K562 (cell line): ENCODE measurements around the gene EDRF1. TPM values are rescaled to one million over a fixed set of nuclear protein-coding genes. Genes with fewer than 3 reads are reported as not detected.

Source experiments
- ATAC-seq: fragments of 200-7000 bp; cut with Tn5 transposase; 3 replicates; pipeline ENCODE4 v1.9.1; 2020; ENCODE audit warnings: moderate library complexity
- BruUV-seq: library from RNA; stranded (reverse); fragments of 400-500 nt; replicated peaks from 2 replicates; lab custom pipeline; 2021; lab: Mats Ljungman, UMichigan
- CTCF ChIA-PET: fragments of 300-600 bp; formaldehyde crosslinking; extraction: SDS; loops from one replicate; lab custom pipeline; 2021; ENCODE audit warnings: low intra/inter-chr PET ratio; lab: Yijun Ruan, JAX
- POLR2A ChIA-PET: fragments of 300-600, 350-650 bp; sonication (Branson Sonifier 250); formaldehyde crosslinking; extraction: SDS; loops from one replicate; lab custom pipeline; 2021; ENCODE audit warnings: antibody characterized with exemption, inconsistent platforms; lab: Yijun Ruan, JAX
- DNase-seq, 4 experiments: peaks; one replicate each; pipeline versions ENCODE4 v3.0.0 to v3.0.0-alpha.2; 2011 to 2018; ENCODE audit warnings: low spot score in 3 of 4, mixed read lengths in 3 of 4; ENCODE audit errors: extremely low read depth in 1 of 4
- FAIRE-seq: peaks from 2 replicates; lab custom pipeline; 2011; peaks lifted over from hg19 to GRCh38; lab: Jason Lieb, UNC
- H2AFZ ChIP-seq: 2 replicates; pipeline ENCODE4 v1.6.0; 2011; ENCODE audit warnings: low read depth, low read length, control low read depth, inconsistent platforms
- H3K27ac ChIP-seq: fragments of 200-600 bp; 3 replicates; pipeline ENCODE4 v1.8.0; 2011; ENCODE audit warnings: low read depth, mild to moderate bottlenecking, control low read depth, inconsistent platforms, low read length, moderate library complexity, mixed read lengths; ENCODE audit errors: extremely low read depth
- H3K27me3 ChIP-seq, 2 experiments: fragments of 300-600 bp in 1 of 2; 2 replicates in 1 of 2; 3 replicates in 1 of 2; pipeline versions ENCODE4 v1.6.0 to v1.8.0; 2011; ENCODE audit warnings: inconsistent platforms in 2 of 2, low read length in 2 of 2, mild to moderate bottlenecking in 1 of 2, mixed read lengths in 1 of 2, moderate library complexity in 1 of 2; ENCODE audit not compliant: control insufficient read depth in 2 of 2, insufficient read depth in 2 of 2
- H3K36me3 ChIP-seq: fragments of 300-600 bp; 3 replicates; pipeline ENCODE4 v1.8.0; 2011; ENCODE audit warnings: mild to moderate bottlenecking, low read length, inconsistent platforms; ENCODE audit not compliant: control insufficient read depth, insufficient read depth
- H3K4me1 ChIP-seq, 2 experiments: fragments of 200-600 bp in 1 of 2; replicated peaks in 1 of 2; 2 replicates in 1 of 2; 3 replicates in 1 of 2; pipeline versions ENCODE4 v1.5.1 to v1.8.0; 2011; ENCODE audit warnings: inconsistent platforms in 2 of 2, low read length in 2 of 2, mild to moderate bottlenecking in 1 of 2, mixed read lengths in 1 of 2, moderate library complexity in 1 of 2; ENCODE audit not compliant: control insufficient read depth in 2 of 2, insufficient read depth in 2 of 2
- H3K4me2 ChIP-seq: 2 replicates; pipeline ENCODE4 v1.6.1; 2011; ENCODE audit warnings: low read length, control low read depth, inconsistent platforms, mixed read lengths; ENCODE audit not compliant: insufficient read depth
- H3K4me3 ChIP-seq: fragments of 200-600 bp; sonication (generic), shearing (Covaris generic); 2 replicates; pipeline ENCODE4 v1.5.1; 2016; ENCODE audit warnings: control low read depth, inconsistent platforms
- H3K79me2 ChIP-seq: fragments of 200-600 bp; 3 replicates; pipeline ENCODE4 v1.8.0; 2011; ENCODE audit warnings: low read length, inconsistent platforms; ENCODE audit not compliant: control insufficient read depth, insufficient read depth
- H3K9ac ChIP-seq, 2 experiments: 2 replicates each; pipeline versions ENCODE4 v1.6.0 to v1.6.1; 2011; ENCODE audit warnings: low read depth in 2 of 2, low read length in 2 of 2, control low read depth in 1 of 2, inconsistent platforms in 1 of 2, mild to moderate bottlenecking in 1 of 2, mixed read lengths in 1 of 2; ENCODE audit not compliant: insufficient read depth in 1 of 2
- H3K9me1 ChIP-seq: one replicate; pipeline ENCODE4 v1.6.0; 2011; ENCODE audit warnings: inconsistent platforms, mild to moderate bottlenecking, low read length, moderate library complexity; ENCODE audit not compliant: control insufficient read depth, insufficient read depth
- H3K9me3 ChIP-seq: replicated peaks from 2 replicates; pipeline ENCODE4 v1.5.1; 2011; ENCODE audit warnings: low read depth, low read length, inconsistent platforms; ENCODE audit not compliant: control insufficient read depth, insufficient read depth
- H4K20me1 ChIP-seq: replicated peaks from 2 replicates; pipeline ENCODE4 v1.6.1; 2011; ENCODE audit warnings: low read length, inconsistent platforms, mixed read lengths; ENCODE audit not compliant: control insufficient read depth, insufficient read depth
- ATF4 ChIP-seq: fragments of 450-650 bp; formaldehyde crosslinking; IDR thresholded peaks from 2 replicates; pipeline ENCODE4 v1.4.0; 2022; ENCODE audit warnings: mild to moderate bottlenecking, moderate library complexity
- E4F1 ChIP-seq: fragments of 250-450 bp; sonication (Bioruptor Pico); IDR thresholded peaks from 2 replicates; pipeline ENCODE4 v1.5.0; 2021; ENCODE audit warnings: mild to moderate bottlenecking, borderline replicate concordance
- RCOR1 ChIP-seq, 2 experiments: IDR thresholded peaks; 2 replicates each; pipeline ENCODE4 v1.6.1; 2012; ENCODE audit warnings: low read depth in 2 of 2, low read length in 2 of 2, borderline replicate concordance in 1 of 2, improper control_type of control experiment in 1 of 2
- RNF219 ChIP-seq: fragments of 250-450 bp; sonication (Bioruptor Pico); IDR thresholded peaks from 2 replicates; pipeline ENCODE4 v1.5.0; 2022; ENCODE audit warnings: mild to moderate bottlenecking
- RUNX1 ChIP-seq: sonication (generic); IDR thresholded peaks from 2 replicates; pipeline ENCODE4 v1.6.1; 2016; ENCODE audit warnings: antibody characterized with exemption, low read depth
- SREBF2 ChIP-seq: sonication (generic); formaldehyde crosslinking; IDR thresholded peaks from 2 replicates; pipeline ENCODE4 v1.4.0; 2020; ENCODE audit warnings: mild to moderate bottlenecking, missing genetic modification reagents
- ZBTB1 ChIP-seq: sonication (generic); formaldehyde crosslinking; IDR thresholded peaks from 2 replicates; pipeline ENCODE4 v1.8.1; 2023; ENCODE audit warnings: missing genetic modification reagents, low read depth, mild to moderate bottlenecking, borderline replicate concordance
- ZKSCAN3 ChIP-seq: fragments of 250-450 bp; sonication (Bioruptor Pico); IDR thresholded peaks from 2 replicates; pipeline ENCODE4 v1.4.0; 2020
- ZNF217 ChIP-seq: sonication (generic); formaldehyde crosslinking; IDR thresholded peaks from 2 replicates; pipeline ENCODE4 v1.8.0; 2022; ENCODE audit warnings: mild to moderate bottlenecking, missing genetic modification reagents
- ZNF740 ChIP-seq, 3 experiments: fragments of 200-800 bp in 1 of 3; sonication (Bioruptor generic) in 1 of 3; sonication (generic) in 1 of 3; formaldehyde crosslinking in 1 of 3; IDR thresholded peaks; 2 replicates each; pipeline versions ENCODE4 v1.6.1 to v1.8.0; 2016 to 2022; ENCODE audit warnings: mild to moderate bottlenecking in 2 of 3, missing compliant biosample characterization in 2 of 3, missing genetic modification characterization in 2 of 3, missing genetic modification reagents in 1 of 3
- ZNF830 ChIP-seq: fragments of 250-450 bp; sonication (Bioruptor Pico); IDR thresholded peaks from 2 replicates; pipeline ENCODE4 v1.5.0; 2021; ENCODE audit warnings: mild to moderate bottlenecking
- WGBS: fragments of 100-300 bp; shearing (Covaris generic); methylation state at CpG from one replicate; pipeline ENCODE4 v1.1.6; 2016; ENCODE audit warnings: low coverage, mixed read lengths; ENCODE audit not compliant: insufficient coverage; ENCODE audit errors: missing lambda C conversion rate; 5-methylcytosine and 5-hydroxymethylcytosine counted together
- in situ Hi-C: fragments of 300-500 bp; cut with MboI; formaldehyde crosslinking; loops from 4 replicates; pipeline ENCODE4 v1.15.0; 2018; ENCODE audit warnings: inconsistent platforms, mixed read lengths
- intact Hi-C: fragments of 100-400 bp; cut with micrococcal nuclease; formaldehyde crosslinking; loops from 2 replicates; pipeline ENCODE4 v1.14.2; 2022
- polyA plus RNA-seq, 8 experiments: library from polyadenylated mRNA; depleted of rRNA in 4 of 8; stranded (reverse) in 5 of 8; unstranded in 3 of 8; fragments of >200 nt; fragmentation: Nextera tagmentation in 2 of 8; fragmentation: Illumina TruSeq in 1 of 8; extraction: Ambion mirVana in 2 of 8; extraction: Trizol in 1 of 8; gene quantifications; 2 replicates each; pipeline versions ENCODE4 v1.2.1 to v1.2.3, GENCODE V29; 2011 to 2014; ENCODE audit warnings: inconsistent platforms in 1 of 8, missing spikeins in 1 of 8
- total RNA-seq, 7 experiments: library from RNA; depleted of rRNA in 6 of 7; stranded (reverse); fragments of >200 nt in 6 of 7; fragmentation: Illumina TruSeq in 2 of 7; extraction: Trizol in 2 of 7; gene quantifications; 2 replicates each; pipeline versions ENCODE4 v1.2.1 to v1.2.3, GENCODE V29; 2011 to 2021; ENCODE audit warnings: low replicate concordance in 1 of 7
- TF ChIP-seq, protein P1 (sequence below): fragments of 450-650 bp; formaldehyde crosslinking; IDR thresholded peaks from 2 replicates; pipeline ENCODE4 v1.4.0; 2020; ENCODE audit warnings: mild to moderate bottlenecking, mixed read lengths

Gene EDRF1
- total and polyA plus RNA-seq, 9 of the 15 experiments (the other 6 are each of a cell fraction or from before 2014, with no cell fraction given): 7.6 to 26.0 (median 18.6) TPM

- Histone ChIP-seq H3K4me2 (peak overlapping the region; percentile 11; the same call in 1 of the 2 replicates), H2AFZ (peak overlapping the region; percentile 70), H3K9ac (no peak overlapping the region), H3K4me1 (no peaks in the 10 kb centered on the region), H3K36me3 (no peaks in the 10 kb centered on the region), H3K9me1 (no peaks in the 10 kb centered on the region), H4K20me1 (no peaks in the 10 kb centered on the region), H3K27ac (no peak overlapping the region), H3K79me2 (no peaks in the 10 kb centered on the region), H3K9me3 (no peaks in the 10 kb centered on the region), H3K27me3 (peaks cover 0 to 7% of the 10 kb centered on the region in 2 experiments; a peak in 3 of 5 replicates), H3K4me3 (no peak overlapping the region)
- in situ Hi-C loops: no loop called here
- WGBS: 6% methylated on average over 11 of the region's 11 CpGs
- FAIRE-seq (no peak), DNase-seq (no peak), ATAC-seq (no peak)
- intact Hi-C loops: no loop called here
- ChIA-PET POLR2A (no interaction called here), CTCF (no interaction called here)
- no TSS peak for BruUV-seq
- TF ChIP-seq ATF4 (CRISPR knock-in tag): no peak
- TF ChIP-seq, protein P1, sequence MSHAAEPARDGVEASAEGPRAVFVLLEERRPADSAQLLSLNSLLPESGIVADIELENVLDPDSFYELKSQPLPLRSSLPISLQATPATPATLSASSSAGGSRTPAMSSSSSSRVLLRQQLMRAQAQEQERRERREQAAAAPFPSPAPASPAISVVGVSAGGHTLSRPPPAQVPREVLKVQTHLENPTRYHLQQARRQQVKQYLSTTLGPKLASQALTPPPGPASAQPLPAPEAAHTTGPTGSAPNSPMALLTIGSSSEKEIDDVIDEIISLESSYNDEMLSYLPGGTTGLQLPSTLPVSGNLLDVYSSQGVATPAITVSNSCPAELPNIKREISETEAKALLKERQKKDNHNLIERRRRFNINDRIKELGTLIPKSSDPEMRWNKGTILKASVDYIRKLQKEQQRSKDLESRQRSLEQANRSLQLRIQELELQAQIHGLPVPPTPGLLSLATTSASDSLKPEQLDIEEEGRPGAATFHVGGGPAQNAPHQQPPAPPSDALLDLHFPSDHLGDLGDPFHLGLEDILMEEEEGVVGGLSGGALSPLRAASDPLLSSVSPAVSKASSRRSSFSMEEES (CRISPR knock-in tag): no peak
- TF ChIP-seq E4F1: no peak
- no peak for TF ChIP-seq RNF219 (CRISPR knock-in tag)
- TF ChIP-seq ZNF740 (CRISPR knock-in tag; IDR thresholded peaks at IDR 0.05): no peak
- no peak for TF ChIP-seq ZNF740 (tag; IDR thresholded peaks at IDR 0.05)
- TF ChIP-seq RCOR1 (IDR thresholded peaks at IDR 0.05; ENCODE audit: borderline replicate concordance in 1 of 2, low read depth in 2 of 2, low read length in 2 of 2): no peak
- TF ChIP-seq ZBTB1 (CRISPR knock-in tag): no peak
- no peak for TF ChIP-seq SREBF2 (CRISPR knock-in tag)
- no peak for TF ChIP-seq ZNF217 (CRISPR knock-in tag)
- TF ChIP-seq ZKSCAN3 (CRISPR knock-in tag): no peak
- no peak for TF ChIP-seq ZNF830
- no peak for TF ChIP-seq RUNX1
These were observed 40.1 kb upstream of the EDRF1 start for GRCh38 chr10:125679436-125679835.
